NCI-H526 treated with DMSO at 0.1 percent for 48 hours (cell line): ENCODE results near the gene CNPY1.
"Not testable (repeated sequence)": the region's sequence is repeated elsewhere in the genome, so short reads cannot be mapped to it uniquely, and the experiment has no call there.

Experiments
- DNase-seq: peaks from one replicate; lab custom pipeline; 2025; lab: John Stamatoyannopoulos, UW

Gene CNPY1

GRCh38 chr7:155578016-155578415 lies 31.7 kb upstream of the CNPY1 start:
- no peak for DNase-seq

GRCh38 chr7:155577509-155577905 lies 31.1 kb upstream of the CNPY1 start:
- no peak for DNase-seq

- no peak for DNase-seq
These were observed 30.6 kb upstream of the CNPY1 start for GRCh38 chr7:155576900-155577508.

GRCh38 chr7:155576416-155576815 lies 30.1 kb upstream of the CNPY1 start:
- no peak for DNase-seq

- no peak for DNase-seq
These were observed 28.4 kb upstream of the CNPY1 start for GRCh38 chr7:155574556-155575290.

- no peak for DNase-seq
These were observed 25.4 kb upstream of the CNPY1 start for GRCh38 chr7:155571581-155572345.

GRCh38 chr7:155570991-155571390 lies 24.6 kb upstream of the CNPY1 start:
- no peak for DNase-seq

GRCh38 chr7:155570171-155570958 lies 24.0 kb upstream of the CNPY1 start:
- no peak for DNase-seq

- no peak for DNase-seq
These were observed 23.3 kb upstream of the CNPY1 start for GRCh38 chr7:155569681-155570080.

GRCh38 chr7:155568842-155569494 lies 22.6 kb upstream of the CNPY1 start:
- peak; percentile 78 for DNase-seq

GRCh38 chr7:155568333-155568660 lies 21.9 kb upstream of the CNPY1 start:
- no peak for DNase-seq

GRCh38 chr7:155567646-155568332 lies 21.4 kb upstream of the CNPY1 start:
- no peak for DNase-seq

- no peak for DNase-seq
These were observed 19.9 kb upstream of the CNPY1 start for GRCh38 chr7:155566011-155566836.

GRCh38 chr7:155565596-155565995 lies 19.2 kb upstream of the CNPY1 start:
- DNase-seq = no peak

GRCh38 chr7:155562976-155563375 lies 16.6 kb upstream of the CNPY1 start:
- not testable (repeated sequence) for DNase-seq

- no peak for DNase-seq
These were observed 15.7 kb upstream of the CNPY1 start for GRCh38 chr7:155562106-155562505.

GRCh38 chr7:155560982-155561686 lies 14.8 kb upstream of the CNPY1 start:
- DNase-seq = no peak

- no peak for DNase-seq
These were observed 14.0 kb upstream of the CNPY1 start for GRCh38 chr7:155560196-155560885.

- DNase-seq = no peak
These were observed 13.3 kb upstream of the CNPY1 start for GRCh38 chr7:155559519-155560108.
